ENCODE data around the gene CDK14.

DNA sequence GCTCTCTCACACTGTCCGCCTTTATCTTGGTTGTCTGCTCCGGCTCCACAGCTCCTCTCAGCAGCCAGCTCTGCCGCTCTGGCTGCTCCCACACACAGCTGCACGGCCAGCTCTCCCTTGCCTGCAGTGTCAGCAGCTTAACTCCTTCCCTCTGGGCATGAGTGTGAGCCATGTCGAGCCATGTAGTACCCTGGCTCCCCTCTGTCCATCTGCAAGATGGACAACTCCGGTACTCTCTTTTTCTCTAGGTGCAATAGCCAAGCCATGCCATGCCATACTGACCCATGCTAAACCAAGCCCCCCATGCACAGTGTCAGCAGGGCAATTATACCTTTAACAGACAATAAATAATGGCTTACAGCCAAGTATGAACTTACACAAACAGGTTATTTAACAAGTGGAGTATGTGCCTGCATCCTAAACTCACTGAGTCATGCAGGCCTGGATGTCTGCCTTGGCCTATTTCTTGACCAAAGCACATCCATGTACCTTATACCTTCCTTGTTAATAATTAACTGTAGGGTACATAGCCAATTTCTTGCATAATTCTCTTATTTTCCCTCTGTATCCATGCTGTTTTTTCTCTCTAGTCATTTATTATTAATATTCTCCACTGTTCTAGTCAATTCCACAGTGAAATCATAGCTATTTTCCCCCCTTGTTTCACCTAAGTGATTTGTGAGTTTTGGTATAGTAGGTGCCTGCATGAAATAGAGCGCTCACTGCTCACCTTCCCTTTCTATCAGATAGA, 170.9 kb downstream of the CDK14 start:
- TF ChIP-seq, protein P1, sequence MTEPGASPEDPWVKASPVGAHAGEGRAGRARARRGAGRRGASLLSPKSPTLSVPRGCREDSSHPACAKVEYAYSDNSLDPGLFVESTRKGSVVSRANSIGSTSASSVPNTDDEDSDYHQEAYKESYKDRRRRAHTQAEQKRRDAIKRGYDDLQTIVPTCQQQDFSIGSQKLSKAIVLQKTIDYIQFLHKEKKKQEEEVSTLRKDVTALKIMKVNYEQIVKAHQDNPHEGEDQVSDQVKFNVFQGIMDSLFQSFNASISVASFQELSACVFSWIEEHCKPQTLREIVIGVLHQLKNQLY (CRISPR knock-in tag; IDR thresholded peaks at IDR 0.05) = no peak
- TF ChIP-seq, protein P2, sequence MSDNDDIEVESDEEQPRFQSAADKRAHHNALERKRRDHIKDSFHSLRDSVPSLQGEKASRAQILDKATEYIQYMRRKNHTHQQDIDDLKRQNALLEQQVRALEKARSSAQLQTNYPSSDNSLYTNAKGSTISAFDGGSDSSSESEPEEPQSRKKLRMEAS (CRISPR knock-in tag; IDR thresholded peaks at IDR 0.05) = no peak
- TF ChIP-seq SP1 (CRISPR knock-in tag; conservative IDR thresholded peaks at IDR 0.05) (no peak), NFYB (CRISPR knock-in tag; conservative IDR thresholded peaks at IDR 0.05; ENCODE audit: low read depth) (no peak), SMAD4 (CRISPR knock-in tag; IDR thresholded peaks at IDR 0.05) (no peak), PRRX2 (CRISPR knock-in tag; IDR thresholded peaks at IDR 0.05) (no peak), ZNF232 (CRISPR knock-in tag; IDR thresholded peaks at IDR 0.05) (no peak), NR1H2 (CRISPR knock-in tag; IDR thresholded peaks at IDR 0.05) (no peak), FOXP1 (CRISPR knock-in tag; IDR thresholded peaks at IDR 0.05; ENCODE audit: borderline replicate concordance) (no peak), JUN (CRISPR knock-in tag; IDR thresholded peaks at IDR 0.05) (no peak)
- TF ChIP-seq, protein P3, sequence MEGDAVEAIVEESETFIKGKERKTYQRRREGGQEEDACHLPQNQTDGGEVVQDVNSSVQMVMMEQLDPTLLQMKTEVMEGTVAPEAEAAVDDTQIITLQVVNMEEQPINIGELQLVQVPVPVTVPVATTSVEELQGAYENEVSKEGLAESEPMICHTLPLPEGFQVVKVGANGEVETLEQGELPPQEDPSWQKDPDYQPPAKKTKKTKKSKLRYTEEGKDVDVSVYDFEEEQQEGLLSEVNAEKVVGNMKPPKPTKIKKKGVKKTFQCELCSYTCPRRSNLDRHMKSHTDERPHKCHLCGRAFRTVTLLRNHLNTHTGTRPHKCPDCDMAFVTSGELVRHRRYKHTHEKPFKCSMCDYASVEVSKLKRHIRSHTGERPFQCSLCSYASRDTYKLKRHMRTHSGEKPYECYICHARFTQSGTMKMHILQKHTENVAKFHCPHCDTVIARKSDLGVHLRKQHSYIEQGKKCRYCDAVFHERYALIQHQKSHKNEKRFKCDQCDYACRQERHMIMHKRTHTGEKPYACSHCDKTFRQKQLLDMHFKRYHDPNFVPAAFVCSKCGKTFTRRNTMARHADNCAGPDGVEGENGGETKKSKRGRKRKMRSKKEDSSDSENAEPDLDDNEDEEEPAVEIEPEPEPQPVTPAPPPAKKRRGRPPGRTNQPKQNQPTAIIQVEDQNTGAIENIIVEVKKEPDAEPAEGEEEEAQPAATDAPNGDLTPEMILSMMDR (IDR thresholded peaks at IDR 0.05) = no peak
- TF ChIP-seq, protein P4, sequence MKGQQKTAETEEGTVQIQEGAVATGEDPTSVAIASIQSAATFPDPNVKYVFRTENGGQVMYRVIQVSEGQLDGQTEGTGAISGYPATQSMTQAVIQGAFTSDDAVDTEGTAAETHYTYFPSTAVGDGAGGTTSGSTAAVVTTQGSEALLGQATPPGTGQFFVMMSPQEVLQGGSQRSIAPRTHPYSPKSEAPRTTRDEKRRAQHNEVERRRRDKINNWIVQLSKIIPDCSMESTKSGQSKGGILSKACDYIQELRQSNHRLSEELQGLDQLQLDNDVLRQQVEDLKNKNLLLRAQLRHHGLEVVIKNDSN (CRISPR knock-in tag; IDR thresholded peaks at IDR 0.05) = no peak
- TF ChIP-seq, protein P5, sequence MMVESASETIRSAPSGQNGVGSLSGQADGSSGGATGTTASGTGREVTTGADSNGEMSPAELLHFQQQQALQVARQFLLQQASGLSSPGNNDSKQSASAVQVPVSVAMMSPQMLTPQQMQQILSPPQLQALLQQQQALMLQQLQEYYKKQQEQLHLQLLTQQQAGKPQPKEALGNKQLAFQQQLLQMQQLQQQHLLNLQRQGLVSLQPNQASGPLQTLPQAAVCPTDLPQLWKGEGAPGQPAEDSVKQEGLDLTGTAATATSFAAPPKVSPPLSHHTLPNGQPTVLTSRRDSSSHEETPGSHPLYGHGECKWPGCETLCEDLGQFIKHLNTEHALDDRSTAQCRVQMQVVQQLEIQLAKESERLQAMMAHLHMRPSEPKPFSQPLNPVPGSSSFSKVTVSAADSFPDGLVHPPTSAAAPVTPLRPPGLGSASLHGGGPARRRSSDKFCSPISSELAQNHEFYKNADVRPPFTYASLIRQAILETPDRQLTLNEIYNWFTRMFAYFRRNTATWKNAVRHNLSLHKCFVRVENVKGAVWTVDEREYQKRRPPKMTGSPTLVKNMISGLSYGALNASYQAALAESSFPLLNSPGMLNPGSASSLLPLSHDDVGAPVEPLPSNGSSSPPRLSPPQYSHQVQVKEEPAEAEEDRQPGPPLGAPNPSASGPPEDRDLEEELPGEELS (CRISPR knock-in tag; IDR thresholded peaks at IDR 0.05) = no peak
